Measurements from ENCODE around the gene LRP1B.
"Not testable (repeated sequence)": the region's sequence is repeated elsewhere in the genome, so short reads cannot be mapped to it uniquely, and the experiment has no call there.

Gene LRP1B

GRCh38 chr2:140451324-140451723 is 1679.5 kb downstream of the LRP1B start:
- no peak overlapping the region for H3K4me3 ChIP-seq
- H3K36me3 ChIP-seq (replicated peaks), result no peaks in the 10 kb centered on the region
- no peak for DNase-seq (ENCODE audit: low spot score in 2 of 2)
- in situ Hi-C loops (cut with MboI; ENCODE audit: low sequenced_read_pairs), result no loop called here
- no peaks in the 10 kb centered on the region; the same call in 1 of the 2 replicates for H3K4me1 ChIP-seq
- no peaks in the 10 kb centered on the region for H3K27me3 ChIP-seq (ENCODE audit: low read depth)
- H3K9me3 ChIP-seq, result no peaks in the 10 kb centered on the region

GRCh38 chr2:140442319-140442718 is 1688.5 kb downstream of the LRP1B start:
- in situ Hi-C loops (cut with MboI; ENCODE audit: low sequenced_read_pairs), result no loop called here
- Histone ChIP-seq H3K4me3 (no peak overlapping the region), H3K4me1 (peaks cover 10% of the 10 kb centered on the region), H3K36me3 (replicated peaks) (no peaks in the 10 kb centered on the region), H3K9me3 (no peaks in the 10 kb centered on the region; the same call in 1 of the 2 replicates), H3K27me3 (ENCODE audit: low read depth) (no peaks in the 10 kb centered on the region)
- DNase-seq (ENCODE audit: low spot score in 2 of 2), result no peak

- DNase-seq (ENCODE audit: low spot score in 2 of 2), result peak in 1 of 2 experiments; percentile 72
- peaks cover 10% of the 10 kb centered on the region for H3K4me1 ChIP-seq
- H3K36me3 ChIP-seq (replicated peaks), result no peaks in the 10 kb centered on the region
- no peak overlapping the region for H3K4me3 ChIP-seq
- no peaks in the 10 kb centered on the region; the same call in 1 of the 2 replicates for H3K9me3 ChIP-seq
- no peaks in the 10 kb centered on the region for H3K27me3 ChIP-seq (ENCODE audit: low read depth)
- in situ Hi-C loops (cut with MboI; ENCODE audit: low sequenced_read_pairs), result no loop called here
Measured at GRCh38 chr2:140440815-140441214, 1690.0 kb downstream of the LRP1B start.

- H3K36me3 ChIP-seq (replicated peaks), result no peaks in the 10 kb centered on the region
- H3K4me3 ChIP-seq, result no peak overlapping the region
- in situ Hi-C loops (cut with MboI; ENCODE audit: low sequenced_read_pairs), result no loop called here
- no peak for DNase-seq (ENCODE audit: low spot score in 2 of 2)
- H3K27me3 ChIP-seq (ENCODE audit: low read depth), result no peaks in the 10 kb centered on the region
- H3K9me3 ChIP-seq, result no peaks in the 10 kb centered on the region
- H3K4me1 ChIP-seq, result peaks cover 16% of the 10 kb centered on the region
Measured at GRCh38 chr2:140436936-140437335, 1693.9 kb downstream of the LRP1B start.

GRCh38 chr2:140427033-140427432 is 1703.8 kb downstream of the LRP1B start:
- H3K36me3 ChIP-seq (replicated peaks); H3K9me3 ChIP-seq; in situ Hi-C loops (cut with MboI; ENCODE audit: low sequenced_read_pairs); H3K27me3 ChIP-seq (ENCODE audit: low read depth); DNase-seq (ENCODE audit: low spot score in 2 of 2); H3K4me3 ChIP-seq; H3K4me1 ChIP-seq: not testable (repeated sequence)

GRCh38 chr2:140424471-140424870 is 1706.3 kb downstream of the LRP1B start:
- Histone ChIP-seq H3K27me3 (ENCODE audit: low read depth) (no peaks in the 10 kb centered on the region), H3K9me3 (no peaks in the 10 kb centered on the region), H3K4me1 (no peaks in the 10 kb centered on the region; the same call in 1 of the 2 replicates), H3K4me3 (no peak overlapping the region), H3K36me3 (replicated peaks) (no peaks in the 10 kb centered on the region)
- no peak for DNase-seq (ENCODE audit: low spot score in 2 of 2)
- in situ Hi-C loops (cut with MboI; ENCODE audit: low sequenced_read_pairs), result no loop called here

- no peaks in the 10 kb centered on the region; the same call in 1 of the 2 replicates for H3K4me1 ChIP-seq
- in situ Hi-C loops (cut with MboI; ENCODE audit: low sequenced_read_pairs), result no loop called here
Measured at GRCh38 chr2:140422759-140423158, 1708.1 kb downstream of the LRP1B start.

GRCh38 chr2:140417504-140417903 is 1713.3 kb downstream of the LRP1B start:
- Histone ChIP-seq H3K9me3 (no peaks in the 10 kb centered on the region; the same call in 1 of the 2 replicates), H3K4me3 (no peak overlapping the region), H3K36me3 (replicated peaks) (no peaks in the 10 kb centered on the region), H3K27me3 (ENCODE audit: low read depth) (no peaks in the 10 kb centered on the region), H3K4me1 (no peaks in the 10 kb centered on the region; the same call in 1 of the 2 replicates)
- DNase-seq (ENCODE audit: low spot score in 2 of 2), result no peak
- in situ Hi-C loops (cut with MboI; ENCODE audit: low sequenced_read_pairs), result no loop called here

More at GRCh38 chr2:140422759-140423158, 1708.1 kb downstream of the LRP1B start:
- H3K36me3 ChIP-seq (replicated peaks), result no peaks in the 10 kb centered on the region
- no peak overlapping the region for H3K4me3 ChIP-seq
- no peak for DNase-seq (ENCODE audit: low spot score in 2 of 2)
- no peaks in the 10 kb centered on the region for H3K9me3 ChIP-seq
- H3K27me3 ChIP-seq (ENCODE audit: low read depth), result no peaks in the 10 kb centered on the region

GRCh38 chr2:140416577-140416976 is 1714.2 kb downstream of the LRP1B start:
- no peaks in the 10 kb centered on the region for H3K4me1 ChIP-seq

GRCh38 chr2:140415035-140415434 is 1715.8 kb downstream of the LRP1B start:
- H3K4me1 ChIP-seq; H3K27me3 ChIP-seq (ENCODE audit: low read depth); in situ Hi-C loops (cut with MboI; ENCODE audit: low sequenced_read_pairs); DNase-seq (ENCODE audit: low spot score in 2 of 2); H3K36me3 ChIP-seq (replicated peaks); H3K9me3 ChIP-seq; H3K4me3 ChIP-seq: not testable (repeated sequence)

More at GRCh38 chr2:140416577-140416976, 1714.2 kb downstream of the LRP1B start:
- no peak for DNase-seq (ENCODE audit: low spot score in 2 of 2)
- H3K4me3 ChIP-seq, result no peak overlapping the region
- no peaks in the 10 kb centered on the region for H3K36me3 ChIP-seq (replicated peaks)
- no peaks in the 10 kb centered on the region; the same call in 1 of the 2 replicates for H3K9me3 ChIP-seq
- in situ Hi-C loops (cut with MboI; ENCODE audit: low sequenced_read_pairs), result no loop called here
- H3K27me3 ChIP-seq (ENCODE audit: low read depth), result no peaks in the 10 kb centered on the region

GRCh38 chr2:140410695-140411094 is 1720.1 kb downstream of the LRP1B start:
- H3K27me3 ChIP-seq (ENCODE audit: low read depth), result no peaks in the 10 kb centered on the region
- H3K9me3 ChIP-seq, result no peaks in the 10 kb centered on the region; the same call in 1 of the 2 replicates
- no peak overlapping the region for H3K4me3 ChIP-seq
- no peak for DNase-seq (ENCODE audit: low spot score in 2 of 2)
- H3K4me1 ChIP-seq, result no peaks in the 10 kb centered on the region
- in situ Hi-C loops (cut with MboI; ENCODE audit: low sequenced_read_pairs), result no loop called here
- H3K36me3 ChIP-seq (replicated peaks), result no peaks in the 10 kb centered on the region

- in situ Hi-C loops (cut with MboI; ENCODE audit: low sequenced_read_pairs), result no loop called here
- no peak overlapping the region for H3K4me3 ChIP-seq
- H3K27me3 ChIP-seq (ENCODE audit: low read depth), result no peaks in the 10 kb centered on the region
- DNase-seq (ENCODE audit: low spot score in 2 of 2), result no peak
- no peaks in the 10 kb centered on the region for H3K36me3 ChIP-seq (replicated peaks)
- H3K9me3 ChIP-seq, result no peaks in the 10 kb centered on the region
- 0 out of 2 replicates have a peak, but pooled peaks cover 2% of the 10 kb centered on the region for H3K4me1 ChIP-seq
Measured at GRCh38 chr2:140401056-140401455, 1729.8 kb downstream of the LRP1B start.

GRCh38 chr2:140392824-140393223 is 1738.0 kb downstream of the LRP1B start:
- Histone ChIP-seq H3K4me1 (no peaks in the 10 kb centered on the region), H3K27me3 (ENCODE audit: low read depth) (no peaks in the 10 kb centered on the region), H3K9me3 (no peaks in the 10 kb centered on the region), H3K36me3 (replicated peaks) (no peaks in the 10 kb centered on the region), H3K4me3 (no peak overlapping the region)
- in situ Hi-C loops (cut with MboI; ENCODE audit: low sequenced_read_pairs), result no loop called here
- no peak for DNase-seq (ENCODE audit: low spot score in 2 of 2)

- Histone ChIP-seq H3K27me3 (ENCODE audit: low read depth) (no peaks in the 10 kb centered on the region), H3K36me3 (replicated peaks) (no peaks in the 10 kb centered on the region), H3K4me1 (no peaks in the 10 kb centered on the region), H3K4me3 (no peak overlapping the region), H3K9me3 (no peaks in the 10 kb centered on the region)
- no peak for DNase-seq (ENCODE audit: low spot score in 2 of 2)
- in situ Hi-C loops (cut with MboI; ENCODE audit: low sequenced_read_pairs), result no loop called here
Measured at GRCh38 chr2:140384946-140385345, 1745.9 kb downstream of the LRP1B start.

- H3K4me3 ChIP-seq, result no peak overlapping the region
- no peaks in the 10 kb centered on the region for H3K36me3 ChIP-seq (replicated peaks)
- no peaks in the 10 kb centered on the region for H3K27me3 ChIP-seq (ENCODE audit: low read depth)
- H3K9me3 ChIP-seq, result no peaks in the 10 kb centered on the region
- in situ Hi-C loops (cut with MboI; ENCODE audit: low sequenced_read_pairs), result no loop called here
- no peak for DNase-seq (ENCODE audit: low spot score in 2 of 2)
- no peaks in the 10 kb centered on the region for H3K4me1 ChIP-seq
Measured at GRCh38 chr2:140383781-140384180, 1747.0 kb downstream of the LRP1B start.

Data from HAP-1 (cell line).